ENCODE data around the gene CLSTN2. TPM values are rescaled to one million over a fixed set of nuclear protein-coding genes. Genes with fewer than 3 reads are reported as not detected.

The CLSTN2 gene
- total RNA-seq, 1 donor from 2014 or later = not detected

GRCh38 chr3:140135461-140135860 lies 200.5 kb downstream of the CLSTN2 start:
- CTCF ChIA-PET = no interaction called here
- H3K27me3 Mint-ChIP-seq = no peaks in the 10 kb centered on the region

GRCh38 chr3:140143367-140144069 lies 208.5 kb downstream of the CLSTN2 start:
- ATAC-seq (ENCODE audit: low read depth) = no peak
- ChIA-PET CTCF (no interaction called here), POLR2A (no interaction called here)
- Mint-ChIP-seq H3K27me3 (no peaks in the 10 kb centered on the region), H3K27ac (no peak overlapping the region), H3K36me3 (ENCODE audit: low read depth) (no peaks in the 10 kb centered on the region), H3K4me1 (no peaks in the 10 kb centered on the region), H3K4me3 (no peak overlapping the region), H3K9me3 (no peaks in the 10 kb centered on the region)
- no peak for DNase-seq
- intact Hi-C loops (cut with micrococcal nuclease) = no loop called here
- TF ChIP-seq CTCF (IDR thresholded peaks at IDR 0.05) = no peak

More at GRCh38 chr3:140135461-140135860, 200.5 kb downstream of the CLSTN2 start:
- Mint-ChIP-seq H3K9me3 (no peaks in the 10 kb centered on the region), H3K27ac (no peak overlapping the region), H3K4me1 (no peaks in the 10 kb centered on the region), H3K36me3 (ENCODE audit: low read depth) (no peaks in the 10 kb centered on the region), H3K4me3 (no peak overlapping the region)
- DNase-seq = no peak
- no peak for ATAC-seq (ENCODE audit: low read depth)
- POLR2A ChIA-PET = no interaction called here
- TF ChIP-seq CTCF (IDR thresholded peaks at IDR 0.05) = no peak
- intact Hi-C loops (cut with micrococcal nuclease) = no loop called here

- Mint-ChIP-seq H3K27ac (no peak overlapping the region), H3K4me1 (no peaks in the 10 kb centered on the region), H3K36me3 (ENCODE audit: low read depth) (no peaks in the 10 kb centered on the region), H3K9me3 (no peaks in the 10 kb centered on the region), H3K4me3 (no peak overlapping the region), H3K27me3 (no peaks in the 10 kb centered on the region)
- intact Hi-C loops (cut with micrococcal nuclease) = no loop called here
- DNase-seq (no peak), ATAC-seq (ENCODE audit: low read depth) (no peak)
- no peak for TF ChIP-seq CTCF (IDR thresholded peaks at IDR 0.05)
- ChIA-PET POLR2A (no interaction called here), CTCF (no interaction called here)
Measured at GRCh38 chr3:140145528-140145927, 210.5 kb downstream of the CLSTN2 start.

GRCh38 chr3:140146668-140147067 lies 211.7 kb downstream of the CLSTN2 start:
- POLR2A ChIA-PET = no interaction called here
- ATAC-seq (ENCODE audit: low read depth) (no peak), DNase-seq (no peak)
- no peak overlapping the region for H3K4me3 Mint-ChIP-seq
- H3K9me3 Mint-ChIP-seq = no peaks in the 10 kb centered on the region
- H3K27ac Mint-ChIP-seq = no peak overlapping the region
- no peaks in the 10 kb centered on the region for H3K27me3 Mint-ChIP-seq
- no peaks in the 10 kb centered on the region for H3K4me1 Mint-ChIP-seq
- CTCF ChIA-PET = no interaction called here
- no peak for TF ChIP-seq CTCF (IDR thresholded peaks at IDR 0.05)
- intact Hi-C loops (cut with micrococcal nuclease) = no loop called here
- no peaks in the 10 kb centered on the region for H3K36me3 Mint-ChIP-seq (ENCODE audit: low read depth)

GRCh38 chr3:140147965-140148490 lies 213.0 kb downstream of the CLSTN2 start:
- CTCF ChIA-PET = no interaction called here
- H3K27ac Mint-ChIP-seq = no peak overlapping the region

More at GRCh38 chr3:140147965-140148490, 213.0 kb downstream of the CLSTN2 start:
- DNase-seq (no peak), ATAC-seq (ENCODE audit: low read depth) (no peak)
- Mint-ChIP-seq H3K9me3 (no peaks in the 10 kb centered on the region), H3K27me3 (no peaks in the 10 kb centered on the region), H3K4me1 (no peaks in the 10 kb centered on the region), H3K36me3 (ENCODE audit: low read depth) (no peaks in the 10 kb centered on the region), H3K4me3 (no peak overlapping the region)
- POLR2A ChIA-PET = no interaction called here
- intact Hi-C loops (cut with micrococcal nuclease) = no loop called here
- no peak for TF ChIP-seq CTCF (IDR thresholded peaks at IDR 0.05)

Measured in activated B cell treated with CpG ODN at 0.5 μM for 24 hours (primary cell).